ENCODE results near the gene ZNF618. TPM values are rescaled to one million over a fixed set of nuclear protein-coding genes. Genes with fewer than 3 reads are reported as not detected.

ZNF618 gene
- total RNA-seq, 4 donors from 2014 or later, result 0.68 to 2.1 (median 1.3) TPM

DNA sequence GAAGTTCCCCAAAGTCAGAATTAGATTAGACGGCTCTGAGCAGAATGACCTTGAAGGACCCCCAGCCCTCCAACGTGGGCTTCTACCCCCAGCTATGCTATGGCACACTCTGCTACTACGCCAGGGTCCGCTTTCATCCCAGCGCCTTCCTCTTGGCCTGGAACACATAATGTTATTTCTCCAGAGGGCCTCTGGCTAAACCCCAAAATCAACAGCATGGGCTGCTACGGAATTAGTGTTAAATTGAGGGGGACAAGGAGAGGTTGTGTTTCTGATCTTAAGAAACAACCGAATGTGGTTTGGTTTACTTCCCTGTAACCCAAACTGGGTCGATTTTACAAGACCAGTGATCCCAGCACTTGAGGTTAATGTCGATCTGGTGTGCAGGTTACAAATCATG is 97.1 kb downstream of the ZNF618 start:
- H3K4me1 ChIP-seq, result no peaks in the 10 kb centered on the region
- intact Hi-C loops (cut with DNase I), result no loop called here
- H3K27ac ChIP-seq, result no peak overlapping the region
- no peak overlapping the region for H3K4me3 ChIP-seq
- no peak for DNase-seq
- no peak for TF ChIP-seq POLR2A (IDR thresholded peaks at IDR 0.05)
- TF ChIP-seq, protein P1, sequence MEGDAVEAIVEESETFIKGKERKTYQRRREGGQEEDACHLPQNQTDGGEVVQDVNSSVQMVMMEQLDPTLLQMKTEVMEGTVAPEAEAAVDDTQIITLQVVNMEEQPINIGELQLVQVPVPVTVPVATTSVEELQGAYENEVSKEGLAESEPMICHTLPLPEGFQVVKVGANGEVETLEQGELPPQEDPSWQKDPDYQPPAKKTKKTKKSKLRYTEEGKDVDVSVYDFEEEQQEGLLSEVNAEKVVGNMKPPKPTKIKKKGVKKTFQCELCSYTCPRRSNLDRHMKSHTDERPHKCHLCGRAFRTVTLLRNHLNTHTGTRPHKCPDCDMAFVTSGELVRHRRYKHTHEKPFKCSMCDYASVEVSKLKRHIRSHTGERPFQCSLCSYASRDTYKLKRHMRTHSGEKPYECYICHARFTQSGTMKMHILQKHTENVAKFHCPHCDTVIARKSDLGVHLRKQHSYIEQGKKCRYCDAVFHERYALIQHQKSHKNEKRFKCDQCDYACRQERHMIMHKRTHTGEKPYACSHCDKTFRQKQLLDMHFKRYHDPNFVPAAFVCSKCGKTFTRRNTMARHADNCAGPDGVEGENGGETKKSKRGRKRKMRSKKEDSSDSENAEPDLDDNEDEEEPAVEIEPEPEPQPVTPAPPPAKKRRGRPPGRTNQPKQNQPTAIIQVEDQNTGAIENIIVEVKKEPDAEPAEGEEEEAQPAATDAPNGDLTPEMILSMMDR (IDR thresholded peaks at IDR 0.05), result no peak
- H3K9me3 ChIP-seq, result peaks cover 0 to 7% (median 4%) of the 10 kb centered on the region in 3 donors
- H3K27me3 ChIP-seq, result no peaks in the 10 kb centered on the region
- peaks cover 0 to 14% (median 0%) of the 10 kb centered on the region in 3 donors for H3K36me3 ChIP-seq
- WGBS, 2 donors, result 53 to 75% methylated on average over 8 to 9 of the region's 9 CpGs

DNA sequence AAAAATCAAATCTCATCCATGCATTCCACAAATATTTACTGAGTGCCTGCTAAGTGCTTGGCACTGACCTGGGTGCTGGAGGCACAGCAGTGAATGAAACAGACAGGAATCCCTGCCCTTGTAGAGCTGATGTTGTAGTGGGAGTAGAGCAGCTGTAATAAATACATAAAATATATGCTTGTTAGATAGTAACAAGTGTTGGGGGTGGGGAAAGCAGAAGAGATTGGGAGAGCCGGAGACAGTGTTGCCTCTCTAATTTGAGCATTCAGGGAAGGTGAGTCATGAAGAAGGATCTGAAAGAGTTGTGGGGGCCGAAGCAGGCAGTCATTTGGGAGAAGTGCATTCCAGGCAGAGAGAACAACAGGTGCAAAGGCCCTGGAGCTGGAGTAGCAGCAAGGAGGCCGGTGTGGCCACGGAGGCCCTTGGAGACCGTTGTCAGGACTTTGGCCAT is 97.9 kb downstream of the ZNF618 start:
- no peaks in the 10 kb centered on the region for H3K4me1 ChIP-seq
- no peak for DNase-seq
- intact Hi-C loops (cut with DNase I), result no loop called here
- 78 to 94% methylated on average over 5 of the region's 5 CpGs for WGBS, 2 donors
- no peak for TF ChIP-seq POLR2A (IDR thresholded peaks at IDR 0.05)
- TF ChIP-seq, protein P1 (IDR thresholded peaks at IDR 0.05), result no peak
- H3K27me3 ChIP-seq, result no peaks in the 10 kb centered on the region
- peaks cover 0 to 13% (median 0%) of the 10 kb centered on the region in 3 donors for H3K36me3 ChIP-seq
- H3K27ac ChIP-seq, result no peak overlapping the region
- no peak overlapping the region for H3K4me3 ChIP-seq
- H3K9me3 ChIP-seq, result peaks cover 0 to 7% (median 4%) of the 10 kb centered on the region in 3 donors

DNA sequence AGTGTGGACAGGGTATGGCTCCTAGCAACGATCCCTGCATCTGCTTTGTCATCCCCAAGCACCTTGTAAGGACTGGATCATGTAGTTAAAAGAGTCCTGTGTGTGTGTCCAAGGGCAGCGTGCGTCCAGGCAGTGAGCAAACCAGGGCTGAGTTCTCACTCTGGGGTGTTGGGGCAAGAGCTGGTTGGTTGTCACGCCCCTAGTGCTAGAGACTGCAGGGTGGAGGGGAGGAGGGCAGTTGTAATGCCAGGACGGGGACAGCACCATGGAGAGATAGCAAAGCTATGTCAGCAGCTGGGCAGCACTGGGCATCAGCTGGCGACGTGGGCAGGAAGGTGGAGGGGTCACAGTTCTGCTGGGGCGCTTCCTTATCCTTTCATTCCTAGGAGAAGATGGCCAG is 100.8 kb downstream of the ZNF618 start:
- TF ChIP-seq, protein P1 (IDR thresholded peaks at IDR 0.05), result no peak
- TF ChIP-seq POLR2A (IDR thresholded peaks at IDR 0.05), result no peak
- no peaks in the 10 kb centered on the region for H3K9me3 ChIP-seq
- H3K4me1 ChIP-seq, result no peaks in the 10 kb centered on the region
- H3K4me3 ChIP-seq, result no peak overlapping the region
- no peaks in the 10 kb centered on the region for H3K36me3 ChIP-seq
- intact Hi-C loops (cut with DNase I), result no loop called here
- WGBS, 2 donors, result 89 to 91% methylated on average over 5 to 8 of the region's 8 CpGs
- no peak overlapping the region for H3K27ac ChIP-seq
- no peaks in the 10 kb centered on the region for H3K27me3 ChIP-seq
- DNase-seq, result no peak

DNA sequence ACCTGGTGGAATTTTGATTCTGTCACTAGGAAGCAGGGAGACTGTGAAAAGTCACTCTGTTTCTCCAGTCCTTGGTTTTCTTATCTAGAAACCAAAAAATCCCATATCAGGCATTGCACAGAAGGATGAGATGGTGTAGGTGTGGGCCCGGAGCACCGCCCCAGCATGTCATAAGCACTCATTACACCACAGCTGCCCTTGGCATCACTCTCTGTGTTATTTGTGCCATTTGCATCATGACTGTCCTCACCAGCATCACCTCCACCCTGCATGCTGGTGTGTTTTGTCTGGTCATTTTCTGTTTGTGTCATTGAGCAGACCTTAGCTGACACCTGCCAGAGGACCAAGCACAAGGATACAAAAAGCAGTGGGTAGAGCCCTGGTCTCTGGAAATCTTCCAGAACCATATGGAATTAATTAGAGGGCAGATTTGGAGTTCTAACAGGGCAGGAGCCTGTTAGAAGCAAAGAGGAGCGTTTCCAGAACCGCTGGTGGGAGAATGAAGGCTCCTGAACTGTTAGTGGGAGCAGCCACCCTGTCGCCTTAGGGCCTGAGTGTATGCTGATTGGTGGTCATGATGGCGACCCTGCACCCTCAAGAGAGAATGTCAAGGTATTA is 102.7 kb downstream of the ZNF618 start:
- Histone ChIP-seq H3K4me3 (no peak overlapping the region), H3K4me1 (no peaks in the 10 kb centered on the region), H3K9me3 (no peaks in the 10 kb centered on the region), H3K27ac (no peak overlapping the region), H3K36me3 (no peaks in the 10 kb centered on the region), H3K27me3 (no peaks in the 10 kb centered on the region)
- intact Hi-C loops (cut with DNase I), result no loop called here
- DNase-seq, result no peak
- WGBS, 2 donors, result 84 to 95% methylated on average over 5 to 6 of the region's 6 CpGs
- TF ChIP-seq POLR2A (IDR thresholded peaks at IDR 0.05), result no peak
- TF ChIP-seq, protein P1 (IDR thresholded peaks at IDR 0.05), result no peak

DNA sequence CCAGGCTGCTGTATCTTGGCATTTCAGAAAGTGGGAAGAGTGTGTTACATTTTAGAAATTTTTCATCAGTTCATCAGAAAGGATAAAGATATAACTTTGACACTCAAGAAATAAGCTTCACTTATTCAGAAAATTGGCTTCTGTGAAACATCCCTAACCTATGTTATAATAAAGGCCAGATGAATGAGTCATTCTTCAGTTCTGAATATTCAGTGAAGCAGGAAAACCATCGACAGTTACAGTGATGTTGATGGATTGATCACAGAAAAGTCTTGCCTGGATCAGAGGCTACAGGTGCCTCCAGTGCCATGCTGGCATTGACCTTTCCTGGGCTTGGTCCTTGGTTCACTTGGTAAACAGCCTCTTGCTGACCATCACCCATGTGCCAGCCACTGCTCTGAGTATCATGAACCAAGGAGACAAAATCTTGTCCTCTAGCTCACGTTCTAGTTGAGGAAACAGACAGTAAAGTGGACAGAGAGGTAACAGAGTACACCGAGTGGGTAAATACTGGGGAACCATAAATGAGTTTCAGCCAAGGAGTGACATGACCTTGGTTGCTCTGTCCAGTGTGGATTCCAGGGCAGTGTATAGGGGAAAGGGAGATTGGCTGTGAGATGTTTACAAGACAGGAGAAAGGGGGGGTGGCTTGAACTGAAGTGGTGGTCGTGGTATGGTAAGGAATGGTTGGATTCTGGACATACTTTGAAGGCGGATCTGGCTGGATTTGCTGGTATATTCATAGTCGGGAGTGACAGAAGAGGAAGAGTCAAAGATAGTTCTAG is 103.4 kb downstream of the ZNF618 start:
- Histone ChIP-seq H3K27ac (no peak overlapping the region), H3K27me3 (no peaks in the 10 kb centered on the region)
- intact Hi-C loops (cut with DNase I), result no loop called here

More for the DNA sequence above, 103.4 kb downstream of the ZNF618 start:
- Histone ChIP-seq H3K4me3 (no peak overlapping the region), H3K4me1 (no peaks in the 10 kb centered on the region), H3K9me3 (no peaks in the 10 kb centered on the region), H3K36me3 (no peaks in the 10 kb centered on the region)
- no peak for DNase-seq
- WGBS, 2 donors, result 45 to 61% methylated on average over 4 to 6 of the region's 6 CpGs
- TF ChIP-seq, protein P1 (IDR thresholded peaks at IDR 0.05), result no peak
- no peak for TF ChIP-seq POLR2A (IDR thresholded peaks at IDR 0.05)

All from esophagus squamous epithelium (tissue), 5 donors.